GM12891 (cell line): Measurements from ENCODE around the gene TPD52L1.

Experiments used
- POLR2A ChIP-seq: IDR thresholded peaks from 2 replicates; pipeline ENCODE4 v1.6.1; 2011; ENCODE audit warnings: low read depth, low read length, control low read depth
- POLR2AphosphoS5 ChIP-seq: IDR thresholded peaks from 2 replicates; pipeline ENCODE4 v1.6.1; 2011; ENCODE audit warnings: low read depth, low read length, control low read depth
- SPI1 ChIP-seq: IDR thresholded peaks from 2 replicates; pipeline ENCODE4 v1.6.1; 2011; ENCODE audit warnings: low read depth, low read length, control low read depth
- TAF1 ChIP-seq: IDR thresholded peaks from 2 replicates; pipeline ENCODE4 v1.6.1; 2011; ENCODE audit warnings: low read depth, low read length, control low read depth

DNA sequence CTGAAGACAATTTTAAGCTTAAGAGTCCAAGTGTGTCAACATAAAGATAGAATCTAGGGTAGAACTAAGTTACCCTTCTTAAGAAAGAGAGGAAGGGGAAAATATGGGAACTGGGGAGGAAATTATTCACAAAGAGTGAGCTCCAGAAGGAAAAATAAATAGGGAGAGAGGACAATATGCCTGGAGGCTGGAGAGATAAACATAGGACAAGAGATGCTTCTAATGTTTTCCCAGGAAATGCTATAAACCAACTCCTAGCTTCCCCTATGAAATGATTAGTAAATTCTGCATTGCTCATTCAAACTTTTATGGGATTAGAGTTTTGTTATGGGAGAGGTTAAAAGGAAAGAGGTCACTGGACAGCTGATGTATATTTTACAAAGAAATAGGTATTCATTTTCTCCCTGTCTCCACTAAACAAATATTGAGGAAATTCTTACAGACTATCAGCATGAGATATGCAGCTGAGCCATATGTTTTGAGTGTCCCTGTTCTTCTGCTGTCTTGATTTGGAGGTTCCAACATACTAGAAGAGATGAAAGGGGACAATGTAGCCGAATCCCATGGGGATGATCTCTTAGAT, 22.0 kb downstream of the TPD52L1 start:
- TF ChIP-seq POLR2A, result no peak
- no peak for TF ChIP-seq TAF1
- no peak for TF ChIP-seq SPI1
- no peak for TF ChIP-seq POLR2AphosphoS5
